GM18861 (cell line): ENCODE data around the gene PRPSAP1.
"Not testable (repeated sequence)": the region's sequence is repeated elsewhere in the genome, so short reads cannot be mapped to it uniquely, and the experiment has no call there.

Experiments used
- ATAC-seq: cut with Tn5 transposase; IDR thresholded peaks from one replicate; pipeline ENCODE4 v1.9.1; 2021; ENCODE audit not compliant: unreplicated experiment

Gene PRPSAP1

GRCh38 chr17:76360461-76360860, 6.7 kb upstream of the PRPSAP1 start:
- no peak for ATAC-seq

GRCh38 chr17:76359776-76360175, 6.1 kb upstream of the PRPSAP1 start:
- ATAC-seq: not testable (repeated sequence)

GRCh38 chr17:76359375-76359774, 5.7 kb upstream of the PRPSAP1 start:
- ATAC-seq: no peak

- no peak for ATAC-seq
Measured at GRCh38 chr17:76357597-76358158, 4.0 kb upstream of the PRPSAP1 start.

GRCh38 chr17:76356803-76357456, 3.2 kb upstream of the PRPSAP1 start:
- ATAC-seq: no peak

- no peak for ATAC-seq
Measured at GRCh38 chr17:76354747-76355310, 1.1 kb upstream of the PRPSAP1 start.

- peak; percentile 8 for ATAC-seq
Measured at GRCh38 chr17:76354317-76354729, 607 bp upstream of the PRPSAP1 start.

- peak; percentile 15 for ATAC-seq
Measured at GRCh38 chr17:76353004-76353598, 615 bp downstream of the PRPSAP1 start.

GRCh38 chr17:76351526-76352071, 2.1 kb downstream of the PRPSAP1 start:
- ATAC-seq: no peak

GRCh38 chr17:76350463-76350862, 3.3 kb downstream of the PRPSAP1 start:
- no peak for ATAC-seq

- not testable (repeated sequence) for ATAC-seq
Measured at GRCh38 chr17:76346936-76347335, 6.8 kb downstream of the PRPSAP1 start.

GRCh38 chr17:76345377-76345974, 8.2 kb downstream of the PRPSAP1 start:
- ATAC-seq: no peak

- ATAC-seq: no peak
Measured at GRCh38 chr17:76343106-76343505, 10.6 kb downstream of the PRPSAP1 start.

GRCh38 chr17:76341301-76341700, 12.4 kb downstream of the PRPSAP1 start:
- no peak for ATAC-seq

- no peak for ATAC-seq
Measured at GRCh38 chr17:76337413-76337777, 16.3 kb downstream of the PRPSAP1 start.

GRCh38 chr17:76336756-76337412, 16.8 kb downstream of the PRPSAP1 start:
- ATAC-seq: no peak

- ATAC-seq: no peak
Measured at GRCh38 chr17:76335716-76336381, 17.9 kb downstream of the PRPSAP1 start.

GRCh38 chr17:76333673-76334505, 19.8 kb downstream of the PRPSAP1 start:
- ATAC-seq: no peak

- ATAC-seq: no peak
Measured at GRCh38 chr17:76331083-76331482, 22.6 kb downstream of the PRPSAP1 start.

- no peak for ATAC-seq
Measured at GRCh38 chr17:76329664-76330063, 24.1 kb downstream of the PRPSAP1 start.
